Panc1 (cell line): ENCODE measurements around the gene EPC1. TPM values are rescaled to one million over a fixed set of nuclear protein-coding genes. Genes with fewer than 3 reads are reported as not detected.

Source experiments
- ATAC-seq: fragments of 200-7000 bp; cut with Tn5 transposase; 2 replicates; pipeline ENCODE4 v1.9.1; 2020; ENCODE audit warnings: mild to moderate bottlenecking, moderate library complexity
- BruUV-seq: library from RNA; stranded (reverse); fragments of 400-500 nt; replicated peaks from 2 replicates; lab custom pipeline; 2021; lab: Mats Ljungman, UMichigan
- CTCF ChIA-PET: fragments of 300-600 bp; sonication (Branson Sonifier 250); formaldehyde crosslinking; loops from one replicate; lab custom pipeline; 2022; ENCODE audit warnings: antibody characterized with exemption; lab: Charles Lee
- POLR2A ChIA-PET: fragments of 300-600 bp; sonication (Branson Sonifier 250); formaldehyde crosslinking; loops from one replicate; lab custom pipeline; 2022; ENCODE audit warnings: antibody characterized with exemption; lab: Charles Lee
- DNase-seq: peaks from one replicate; pipeline ENCODE4 v3.0.0-alpha.2; 2010; ENCODE audit warnings: low read depth, low spot score
- H3K27ac ChIP-seq: 2 replicates; pipeline ENCODE4 v1.5.1; 2011; ENCODE audit warnings: mild to moderate bottlenecking, low read length, inconsistent platforms
- H3K27me3 ChIP-seq: fragments of 200-500 bp; sonication (Bioruptor generic); 2 replicates; pipeline ENCODE4 v1.6.0; 2014; ENCODE audit warnings: low read length, inconsistent platforms; ENCODE audit not compliant: control insufficient read depth, insufficient read depth
- H3K36me3 ChIP-seq: fragments of 200-500 bp; sonication (Bioruptor generic); 2 replicates; pipeline ENCODE4 v1.5.1; 2014; ENCODE audit warnings: inconsistent platforms, mild to moderate bottlenecking, low read length, moderate library complexity; ENCODE audit not compliant: control insufficient read depth, insufficient read depth
- H3K4me1 ChIP-seq: 2 replicates; pipeline ENCODE4 v1.5.1; 2011; ENCODE audit warnings: inconsistent platforms, mild to moderate bottlenecking, low read length, moderate library complexity; ENCODE audit not compliant: control insufficient read depth, insufficient read depth
- H3K4me3 ChIP-seq, 2 experiments: 2 replicates each; pipeline ENCODE4 v1.5.1; 2011 to 2012; ENCODE audit warnings: low read depth in 2 of 2, low read length in 2 of 2, mild to moderate bottlenecking in 2 of 2, inconsistent platforms in 1 of 2, moderate library complexity in 1 of 2
- H3K9me3 ChIP-seq: fragments of 200-500 bp; sonication (Bioruptor generic); 2 replicates; pipeline ENCODE4 v1.5.1; 2014; ENCODE audit warnings: low read depth, mild to moderate bottlenecking, inconsistent platforms, low read length, moderate library complexity; ENCODE audit not compliant: control insufficient read depth, insufficient read depth
- CTCF ChIP-seq: fragments of 450-650 bp; IDR thresholded peaks from 2 replicates; pipeline ENCODE4 v1.5.1; 2017; ENCODE audit warnings: mild to moderate bottlenecking
- POLR2AphosphoS5 ChIP-seq: IDR thresholded peaks from 2 replicates; pipeline ENCODE4 v1.6.1; 2012; ENCODE audit warnings: mild to moderate bottlenecking, low read depth, low read length, moderate library complexity
- REST ChIP-seq, 2 experiments: IDR thresholded peaks; 2 replicates each; pipeline ENCODE4 v1.6.1; 2011 to 2012; ENCODE audit warnings: low read depth in 2 of 2, control low read depth in 1 of 2, low read length in 1 of 2, mild to moderate bottlenecking in 1 of 2, moderate library complexity in 1 of 2; ENCODE audit not compliant: insufficient read depth in 1 of 2
- SIN3A ChIP-seq: IDR thresholded peaks from 2 replicates; pipeline ENCODE4 v1.6.1; 2012; ENCODE audit warnings: low read depth, mild to moderate bottlenecking, low read length, moderate library complexity, borderline replicate concordance; ENCODE audit not compliant: insufficient read depth
- TCF7L2 ChIP-seq: IDR thresholded peaks from 2 replicates; pipeline ENCODE4 v1.6.1; 2011; ENCODE audit warnings: mild to moderate bottlenecking, low read depth, low read length, inconsistent platforms
- in situ Hi-C: cut with HindIII; loops from 2 replicates; pipeline ENCODE4 v1.10.0; 2016; ENCODE audit warnings: low sequenced_read_pairs, low pct_unique_long_range_greater_than_20kb
- intact Hi-C: fragments of 100-400 bp; cut with micrococcal nuclease; formaldehyde crosslinking; loops from one replicate; pipeline ENCODE4 v1.10.0; 2022; ENCODE audit not compliant: unreplicated experiment
- total RNA-seq: library from RNA; stranded (reverse); gene quantifications from one replicate; pipeline ENCODE4 v1.2.1, GENCODE V29; 2021; ENCODE audit not compliant: unreplicated experiment

EPC1 gene
- total RNA-seq, 1 experiment from 2014 or later, result 18.4 TPM

GRCh38 chr10:32321016-32321631 lies 25.8 kb downstream of the EPC1 start:
- ChIA-PET POLR2A (no interaction called here), CTCF (interaction anchor here (0.6 kb wide), 1 partner anchor 241 kb away, joined by 4 read pairs; no protein-coding TSS in a partner anchor)
- no TSS peak for BruUV-seq
- Histone ChIP-seq H3K27me3 (no peaks in the 10 kb centered on the region), H3K36me3 (no peaks in the 10 kb centered on the region), H3K4me3 (no peak overlapping the region), H3K9me3 (no peaks in the 10 kb centered on the region), H3K27ac (no peak overlapping the region), H3K4me1 (peaks cover 2% of the 10 kb centered on the region; the same call in 1 of the 2 replicates)
- DNase-seq, result no peak
- TF ChIP-seq POLR2AphosphoS5 (no peak), SIN3A (no peak), CTCF (no peak), TCF7L2 (no peak), REST (IDR thresholded peaks at IDR 0.05; ENCODE audit: insufficient read depth in 1 of 2, low read depth in 2 of 2, low read length in 1 of 2) (no peak)
- in situ Hi-C loops (no loop called here), intact Hi-C loops (no loop called here)
- no peak for ATAC-seq

GRCh38 chr10:32318476-32318896 lies 28.5 kb downstream of the EPC1 start:
- Histone ChIP-seq H3K36me3 (no peaks in the 10 kb centered on the region), H3K27ac (no peak overlapping the region), H3K27me3 (no peaks in the 10 kb centered on the region), H3K4me3 (no peak overlapping the region), H3K4me1 (peaks cover 2% of the 10 kb centered on the region; the same call in 1 of the 2 replicates), H3K9me3 (no peaks in the 10 kb centered on the region)
- intact Hi-C loops, result no loop called here
- DNase-seq (no peak), ATAC-seq (no peak)
- ChIA-PET POLR2A (no interaction called here), CTCF (no interaction called here)
- in situ Hi-C loops, result no loop called here
- no TSS peak for BruUV-seq
- TF ChIP-seq REST (IDR thresholded peaks at IDR 0.05; ENCODE audit: insufficient read depth in 1 of 2, low read depth in 2 of 2, low read length in 1 of 2) (no peak), SIN3A (no peak), TCF7L2 (no peak), POLR2AphosphoS5 (no peak), CTCF (no peak)
